ENCODE data around the gene ZNF592.
"Not testable (repeated sequence)": the region's sequence is repeated elsewhere in the genome, so short reads cannot be mapped to it uniquely, and the experiment has no call there.

The ZNF592 gene

DNA sequence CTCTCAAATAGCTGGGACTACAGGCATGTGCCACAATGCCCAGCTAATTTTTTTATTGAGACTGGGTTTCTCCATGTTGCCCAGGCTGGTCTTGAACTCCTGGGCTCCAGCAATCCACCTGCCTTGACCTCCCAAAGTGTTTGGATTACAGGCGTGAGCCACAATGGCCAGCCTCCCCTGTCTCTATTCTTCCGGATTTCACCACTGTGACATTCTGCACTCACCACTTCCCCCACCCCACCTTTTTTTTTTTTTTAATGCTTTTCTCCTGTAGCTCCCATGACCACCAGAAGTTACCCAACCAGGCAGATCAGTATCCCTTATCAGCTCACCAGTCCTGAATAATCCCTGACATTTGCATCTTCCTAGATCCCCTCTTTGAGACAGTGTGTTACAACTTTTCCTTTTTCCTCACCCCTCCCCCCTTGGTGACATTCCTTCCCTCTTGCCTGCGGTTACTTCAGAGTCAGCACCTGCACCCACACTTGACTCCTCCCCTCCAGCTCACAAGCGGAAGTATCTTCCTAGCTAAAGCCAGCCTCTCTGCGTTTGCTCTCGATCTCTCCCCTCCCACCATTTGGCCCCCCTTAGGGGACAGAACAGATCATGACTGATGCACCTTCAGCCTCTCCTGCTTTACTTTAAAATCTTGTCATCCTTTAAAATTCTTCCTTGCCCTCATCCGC, 13.5 kb upstream of the ZNF592 start:
- peak; percentile 71 for DNase-seq (ENCODE audit: low spot score)
- TF ChIP-seq, protein P1, sequence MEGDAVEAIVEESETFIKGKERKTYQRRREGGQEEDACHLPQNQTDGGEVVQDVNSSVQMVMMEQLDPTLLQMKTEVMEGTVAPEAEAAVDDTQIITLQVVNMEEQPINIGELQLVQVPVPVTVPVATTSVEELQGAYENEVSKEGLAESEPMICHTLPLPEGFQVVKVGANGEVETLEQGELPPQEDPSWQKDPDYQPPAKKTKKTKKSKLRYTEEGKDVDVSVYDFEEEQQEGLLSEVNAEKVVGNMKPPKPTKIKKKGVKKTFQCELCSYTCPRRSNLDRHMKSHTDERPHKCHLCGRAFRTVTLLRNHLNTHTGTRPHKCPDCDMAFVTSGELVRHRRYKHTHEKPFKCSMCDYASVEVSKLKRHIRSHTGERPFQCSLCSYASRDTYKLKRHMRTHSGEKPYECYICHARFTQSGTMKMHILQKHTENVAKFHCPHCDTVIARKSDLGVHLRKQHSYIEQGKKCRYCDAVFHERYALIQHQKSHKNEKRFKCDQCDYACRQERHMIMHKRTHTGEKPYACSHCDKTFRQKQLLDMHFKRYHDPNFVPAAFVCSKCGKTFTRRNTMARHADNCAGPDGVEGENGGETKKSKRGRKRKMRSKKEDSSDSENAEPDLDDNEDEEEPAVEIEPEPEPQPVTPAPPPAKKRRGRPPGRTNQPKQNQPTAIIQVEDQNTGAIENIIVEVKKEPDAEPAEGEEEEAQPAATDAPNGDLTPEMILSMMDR (IDR thresholded peaks at IDR 0.05; ENCODE audit: extremely low read depth, missing control alignments), result no peak

DNA sequence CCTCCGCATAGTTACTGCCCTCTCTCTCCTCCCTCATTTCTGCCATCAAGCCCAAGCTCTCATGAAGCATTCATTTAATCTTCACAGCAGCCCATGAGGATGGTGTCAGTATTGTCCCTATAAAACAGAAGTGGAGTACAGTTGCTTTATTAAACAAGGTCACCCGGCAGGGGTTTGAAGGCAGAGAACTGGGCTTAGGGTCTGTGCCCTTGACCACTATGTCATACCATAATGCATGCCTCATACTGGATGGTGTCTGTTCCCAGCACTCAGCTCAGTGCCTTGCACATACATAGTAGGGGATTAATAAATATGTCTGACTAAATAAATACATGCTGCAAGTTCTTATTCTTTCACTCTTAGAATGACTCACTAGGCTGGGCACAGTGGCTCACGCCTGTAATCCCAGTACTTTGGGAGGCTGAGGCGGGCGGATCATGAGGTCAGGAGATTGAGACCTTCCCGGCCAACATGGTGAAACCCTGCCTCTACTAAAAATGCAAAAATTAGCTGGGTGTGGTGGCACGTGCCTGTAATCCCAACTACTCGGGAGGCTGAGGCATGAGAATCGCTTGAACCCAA, 12.8 kb upstream of the ZNF592 start:
- not testable (repeated sequence) for DNase-seq (ENCODE audit: low spot score)

DNA sequence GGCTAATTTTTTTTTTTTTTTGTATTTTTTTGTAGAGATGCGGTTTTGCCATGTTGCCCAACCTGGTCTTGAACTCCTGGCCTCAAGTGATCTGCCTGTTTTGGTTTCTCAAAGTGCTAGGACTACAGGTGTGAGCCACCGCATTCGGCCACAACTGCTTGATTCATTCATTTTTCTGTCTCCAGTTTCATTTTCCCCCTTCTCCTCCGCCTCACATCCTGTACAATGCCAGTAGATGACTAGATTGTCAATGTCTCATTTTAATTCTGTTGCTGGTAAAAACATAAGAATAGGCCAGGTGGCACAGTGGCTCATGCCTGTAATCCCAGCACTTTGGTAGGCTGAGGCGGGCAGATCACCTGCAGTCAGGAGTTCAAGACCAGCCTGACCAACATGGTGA, 12.0 kb upstream of the ZNF592 start:
- TF ChIP-seq, protein P1 (IDR thresholded peaks at IDR 0.05; ENCODE audit: extremely low read depth, missing control alignments), result no peak
- peak; percentile 68 for DNase-seq (ENCODE audit: low spot score)

DNA sequence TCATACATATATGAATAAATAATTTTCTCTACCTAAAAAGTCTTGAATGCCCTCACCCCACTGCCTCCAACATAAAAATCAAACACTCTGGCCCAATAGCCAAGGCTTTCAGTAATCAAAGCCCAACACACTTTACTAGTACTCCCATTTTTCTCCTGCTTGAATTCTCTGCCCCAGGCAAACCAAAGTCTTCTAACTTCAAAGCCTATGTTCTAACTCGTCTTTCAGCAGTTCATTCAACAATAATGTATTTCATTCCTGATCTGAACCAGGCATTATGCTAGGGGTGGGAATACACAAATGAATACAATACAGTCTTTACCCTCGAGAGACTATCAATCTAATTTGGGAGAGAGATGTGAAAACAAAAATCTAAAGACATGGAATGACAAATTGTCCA, 11.4 kb upstream of the ZNF592 start:
- DNase-seq (ENCODE audit: low spot score), result no peak
- TF ChIP-seq, protein P1 (IDR thresholded peaks at IDR 0.05; ENCODE audit: extremely low read depth, missing control alignments), result no peak

DNA sequence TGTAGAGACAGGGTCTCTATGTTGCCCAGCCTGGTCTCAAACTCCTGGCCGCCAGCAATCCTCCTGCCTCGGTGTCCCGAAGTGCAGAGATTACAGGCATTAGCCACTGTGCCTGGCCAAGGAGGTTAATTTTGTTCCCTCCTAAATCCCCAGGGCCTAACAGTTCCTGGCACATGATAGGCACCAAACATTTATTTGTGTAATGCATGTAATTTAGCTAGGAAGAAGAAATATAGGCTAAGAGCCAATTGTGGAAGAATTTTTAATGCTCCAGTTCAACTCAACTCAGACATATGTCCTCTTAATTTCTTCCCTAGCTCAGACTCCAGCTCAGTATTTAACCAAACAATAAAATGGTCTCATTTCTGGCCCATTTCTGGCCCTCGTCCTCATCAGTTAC, 7.7 kb upstream of the ZNF592 start:
- TF ChIP-seq, protein P1 (IDR thresholded peaks at IDR 0.05; ENCODE audit: extremely low read depth, missing control alignments), result no peak
- no peak for DNase-seq (ENCODE audit: low spot score)

DNA sequence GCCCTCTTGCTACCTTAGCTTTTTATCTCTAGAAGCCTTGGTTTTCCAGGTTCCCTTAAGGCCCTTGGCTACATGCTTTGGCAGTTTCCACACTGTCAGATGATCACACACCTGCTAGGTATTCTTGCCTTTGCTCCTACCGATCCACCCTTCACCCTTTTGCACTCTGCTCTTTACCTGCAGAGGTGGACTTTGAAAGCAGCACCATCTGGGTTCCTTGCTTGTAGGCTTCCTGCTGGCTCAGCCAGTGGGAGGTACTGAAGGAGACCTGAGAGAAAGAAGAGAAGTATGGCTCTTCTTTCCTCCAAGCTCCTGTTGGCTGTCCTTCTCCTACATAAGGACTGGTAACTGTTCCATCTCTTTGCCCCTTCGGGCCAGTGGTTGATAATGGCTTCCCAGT, 7.3 kb upstream of the ZNF592 start:
- no peak for DNase-seq (ENCODE audit: low spot score)
- TF ChIP-seq, protein P1 (IDR thresholded peaks at IDR 0.05; ENCODE audit: extremely low read depth, missing control alignments), result no peak

DNA sequence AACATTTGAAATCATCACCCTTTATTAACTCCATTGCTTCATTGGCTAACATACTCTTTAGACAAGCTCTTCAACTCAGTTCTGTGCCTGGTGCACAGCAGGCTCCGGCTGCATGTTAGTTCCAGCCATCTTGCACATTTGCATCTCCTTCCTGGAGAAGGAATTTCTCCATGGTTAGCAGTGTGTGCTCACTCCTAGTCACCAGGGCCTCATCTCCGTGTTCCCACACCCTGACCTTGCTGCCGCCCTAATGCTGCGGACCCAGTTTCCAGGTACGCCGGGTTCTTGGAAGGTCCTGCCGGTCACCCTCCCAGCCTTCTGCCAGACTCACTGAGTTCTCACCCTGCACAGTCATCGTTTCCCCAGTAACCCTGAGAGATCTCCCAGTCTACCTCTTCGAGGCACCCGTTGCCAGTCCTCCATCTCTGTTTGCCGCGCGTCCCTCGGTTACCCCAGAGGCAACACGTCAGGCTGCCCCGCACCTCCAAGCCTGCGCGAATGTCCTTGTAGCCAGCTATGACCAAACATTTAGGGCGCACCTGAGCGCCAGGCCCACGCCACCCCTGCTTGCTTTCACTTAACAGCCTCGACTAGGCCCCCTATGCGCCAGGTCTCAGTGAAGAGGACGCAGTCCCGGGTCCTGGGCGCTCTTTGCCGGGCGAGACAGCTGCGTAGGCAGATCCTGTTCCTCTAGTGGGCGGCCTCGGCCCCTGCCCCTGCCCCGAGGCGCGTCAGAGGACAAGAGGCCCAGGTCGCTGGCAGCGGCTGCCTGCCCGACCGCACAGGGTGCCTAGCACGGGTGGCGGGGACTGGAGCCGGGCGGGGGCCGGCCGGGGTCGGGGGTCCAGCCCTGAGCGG, 747 bp upstream of the ZNF592 start:
- no peak for DNase-seq (ENCODE audit: low spot score)
- TF ChIP-seq, protein P1 (IDR thresholded peaks at IDR 0.05; ENCODE audit: extremely low read depth, missing control alignments), result no peak
